ENCODE measurements around the gene PYCARD.

PYCARD gene

GRCh38 chr16:31188450-31189411 lies 13.8 kb downstream of the PYCARD start:
- ChIA-PET POLR2A (interaction anchor here (1.6 to 1.9 kb wide), 2 partner anchors 9 kb away, joined by 5 to 14 read pairs; partner anchors contain the start of gene FUS), CTCF (no interaction called here)
- no peak for DNase-seq (ENCODE audit: extremely low spot score)
- no peak for TF ChIP-seq SP1 (IDR thresholded peaks at IDR 0.05)
- TF ChIP-seq SUZ12 (IDR thresholded peaks at IDR 0.05), result no peak
- no peak for TF ChIP-seq FOXA1 (IDR thresholded peaks at IDR 0.05)
- no peak for TF ChIP-seq HDGF (IDR thresholded peaks at IDR 0.05; ENCODE audit: borderline replicate concordance)
- no peak for TF ChIP-seq PKNOX1 (IDR thresholded peaks at IDR 0.05)
- no peak for TF ChIP-seq CTBP1 (IDR thresholded peaks at IDR 0.05; ENCODE audit: borderline replicate concordance)
- TF ChIP-seq ELF4 (IDR thresholded peaks at IDR 0.05), result no peak
- TF ChIP-seq FOXK2 (IDR thresholded peaks at IDR 0.05), result no peak
- TF ChIP-seq BHLHE40 (IDR thresholded peaks at IDR 0.05; ENCODE audit: borderline replicate concordance), result no peak
- no peak for TF ChIP-seq FOXM1 (IDR thresholded peaks at IDR 0.05; ENCODE audit: borderline replicate concordance)
- no peak for TF ChIP-seq TARDBP (IDR thresholded peaks at IDR 0.05)
- no peak for TF ChIP-seq LEF1 (IDR thresholded peaks at IDR 0.05; ENCODE audit: borderline replicate concordance)
- TF ChIP-seq ZNF384 (IDR thresholded peaks at IDR 0.05), result no peak
- no peak for TF ChIP-seq NFRKB (IDR thresholded peaks at IDR 0.05)
- TF ChIP-seq ARNT (IDR thresholded peaks at IDR 0.05), result no peak
- TF ChIP-seq L3MBTL2 (conservative IDR thresholded peaks at IDR 0.05), result no peak

GRCh38 chr16:31187808-31188189 lies 14.8 kb downstream of the PYCARD start:
- TF ChIP-seq L3MBTL2 (conservative IDR thresholded peaks at IDR 0.05) (no peak), HDGF (IDR thresholded peaks at IDR 0.05; ENCODE audit: borderline replicate concordance) (no peak), ARNT (IDR thresholded peaks at IDR 0.05) (no peak), ELF4 (IDR thresholded peaks at IDR 0.05) (no peak), ZNF384 (IDR thresholded peaks at IDR 0.05) (no peak), LEF1 (IDR thresholded peaks at IDR 0.05; ENCODE audit: borderline replicate concordance) (no peak), BHLHE40 (IDR thresholded peaks at IDR 0.05; ENCODE audit: borderline replicate concordance) (no peak), CTBP1 (IDR thresholded peaks at IDR 0.05; ENCODE audit: borderline replicate concordance) (no peak), NFRKB (IDR thresholded peaks at IDR 0.05) (no peak), PKNOX1 (IDR thresholded peaks at IDR 0.05) (no peak), FOXM1 (IDR thresholded peaks at IDR 0.05; ENCODE audit: borderline replicate concordance) (no peak)
- CTCF ChIA-PET, result no interaction called here
- POLR2A ChIA-PET, result no interaction called here
- no peak for DNase-seq (ENCODE audit: extremely low spot score)

- no peak for DNase-seq (ENCODE audit: extremely low spot score)
- TF ChIP-seq LEF1 (IDR thresholded peaks at IDR 0.05; ENCODE audit: borderline replicate concordance) (no peak), SUZ12 (IDR thresholded peaks at IDR 0.05) (no peak), HDGF (IDR thresholded peaks at IDR 0.05; ENCODE audit: borderline replicate concordance) (no peak), CTBP1 (IDR thresholded peaks at IDR 0.05; ENCODE audit: borderline replicate concordance) (no peak), ELF4 (IDR thresholded peaks at IDR 0.05) (no peak), ZNF384 (IDR thresholded peaks at IDR 0.05) (no peak), ARNT (IDR thresholded peaks at IDR 0.05) (no peak), PKNOX1 (IDR thresholded peaks at IDR 0.05) (no peak), BHLHE40 (IDR thresholded peaks at IDR 0.05; ENCODE audit: borderline replicate concordance) (no peak; the same call in 1 of the 2 replicates), FOXK2 (IDR thresholded peaks at IDR 0.05) (no peak), TARDBP (IDR thresholded peaks at IDR 0.05) (no peak), SP1 (IDR thresholded peaks at IDR 0.05) (no peak), FOXM1 (IDR thresholded peaks at IDR 0.05; ENCODE audit: borderline replicate concordance) (no peak), FOXA1 (IDR thresholded peaks at IDR 0.05) (no peak), NFRKB (IDR thresholded peaks at IDR 0.05) (no peak), L3MBTL2 (conservative IDR thresholded peaks at IDR 0.05) (no peak)
- ChIA-PET CTCF (interaction anchor here (0.6 kb wide), 1 partner anchor 981 kb away, joined by 7 read pairs; no protein-coding TSS in a partner anchor), POLR2A (no interaction called here)
Measured at GRCh38 chr16:31186930-31187807, 15.4 kb downstream of the PYCARD start.

GRCh38 chr16:31186176-31186575 lies 16.4 kb downstream of the PYCARD start:
- no peak for DNase-seq (ENCODE audit: extremely low spot score)
- TF ChIP-seq BHLHE40 (IDR thresholded peaks at IDR 0.05; ENCODE audit: borderline replicate concordance) (no peak), PKNOX1 (IDR thresholded peaks at IDR 0.05) (no peak), ZNF384 (IDR thresholded peaks at IDR 0.05) (no peak), L3MBTL2 (conservative IDR thresholded peaks at IDR 0.05) (no peak), TARDBP (IDR thresholded peaks at IDR 0.05) (no peak), CTBP1 (IDR thresholded peaks at IDR 0.05; ENCODE audit: borderline replicate concordance) (no peak), NFRKB (IDR thresholded peaks at IDR 0.05) (no peak), SP1 (IDR thresholded peaks at IDR 0.05) (no peak), HDGF (IDR thresholded peaks at IDR 0.05; ENCODE audit: borderline replicate concordance) (no peak), FOXK2 (IDR thresholded peaks at IDR 0.05) (no peak), FOXA1 (IDR thresholded peaks at IDR 0.05) (no peak), ARNT (IDR thresholded peaks at IDR 0.05) (no peak), FOXM1 (IDR thresholded peaks at IDR 0.05; ENCODE audit: borderline replicate concordance) (no peak), SUZ12 (IDR thresholded peaks at IDR 0.05) (no peak), ELF4 (IDR thresholded peaks at IDR 0.05) (no peak), LEF1 (IDR thresholded peaks at IDR 0.05; ENCODE audit: borderline replicate concordance) (no peak)
- ChIA-PET POLR2A (no interaction called here), CTCF (no interaction called here)
